H1 (cell line): ENCODE results near the gene CENPC. TPM values are rescaled to one million over a fixed set of nuclear protein-coding genes. Genes with fewer than 3 reads are reported as not detected.
"Not testable (repeated sequence)": the region's sequence is repeated elsewhere in the genome, so short reads cannot be mapped to it uniquely, and the experiment has no call there.

Experiments used
- CTCF ChIA-PET: fragments of 300-600 bp; sonication (Branson Sonifier 250); formaldehyde crosslinking; loops from one replicate; lab custom pipeline; 2021; ENCODE audit not compliant: partially characterized antibody; lab: Charles Lee
- POLR2A ChIA-PET: fragments of 300-600 bp; sonication (Branson Sonifier 250); formaldehyde crosslinking; loops from one replicate; lab custom pipeline; 2021; ENCODE audit warnings: inconsistent platforms; ENCODE audit not compliant: partially characterized antibody; lab: Charles Lee
- DNase-seq, 2 experiments: peaks; one replicate each; pipeline versions ENCODE4 v3.0.0 to v3.0.0-alpha.2; 2010 to 2022; ENCODE audit warnings: low spot score in 2 of 2, low read depth in 1 of 2, mixed read lengths in 1 of 2
- FAIRE-seq: peaks from 2 replicates; lab custom pipeline; 2011; peaks lifted over from hg19 to GRCh38; lab: Jason Lieb, UNC
- H2AFZ ChIP-seq: 2 replicates; pipeline ENCODE4 v1.8.1; 2012; ENCODE audit warnings: low read length, inconsistent platforms
- H2AK5ac ChIP-seq: 2 replicates; pipeline ENCODE4 v1.6.1; 2013; ENCODE audit warnings: low read depth, low read length
- H2BK120ac ChIP-seq: replicated peaks from 2 replicates; pipeline ENCODE3; 2013; ENCODE audit warnings: low read depth, low read length, inconsistent platforms
- H2BK12ac ChIP-seq: 2 replicates; pipeline ENCODE4 v1.6.1; 2013; ENCODE audit warnings: low read depth, low read length
- H2BK15ac ChIP-seq: 2 replicates; pipeline ENCODE4 v1.6.1; 2013; ENCODE audit warnings: low read length
- H2BK20ac ChIP-seq: 2 replicates; pipeline ENCODE4 v1.6.1; 2013; ENCODE audit warnings: low read length
- H2BK5ac ChIP-seq: 2 replicates; pipeline ENCODE4 v1.6.1; 2013; ENCODE audit warnings: low read depth, low read length
- H3K14ac ChIP-seq: 2 replicates; pipeline ENCODE4 v1.6.1; 2013; ENCODE audit warnings: inconsistent platforms; ENCODE audit not compliant: insufficient read length
- H3K18ac ChIP-seq: 2 replicates; pipeline ENCODE4 v1.6.1; 2013; ENCODE audit warnings: low read length; ENCODE audit errors: extremely low read depth
- H3K23ac ChIP-seq: 2 replicates; pipeline ENCODE4 v1.6.1; 2013; ENCODE audit warnings: inconsistent platforms; ENCODE audit not compliant: insufficient read length
- H3K23me2 ChIP-seq: 2 replicates; pipeline ENCODE4 v1.6.1; 2013; ENCODE audit warnings: low read depth, low read length
- H3K27ac ChIP-seq: 2 replicates; pipeline ENCODE4 v1.6.1; 2011; ENCODE audit warnings: low read depth, low read length, inconsistent platforms
- H3K27me3 ChIP-seq, 4 experiments: replicated peaks in 1 of 4; 1 replicate in 1 of 4; 2 replicates in 3 of 4; pipeline versions ENCODE4 v1.6.1 to v1.8.1; 2011 to 2013; ENCODE audit warnings: low read length in 3 of 4, mild to moderate bottlenecking in 3 of 4, inconsistent platforms in 2 of 4, mixed read lengths in 2 of 4, moderate library complexity in 1 of 4; ENCODE audit not compliant: control insufficient read depth in 3 of 4, insufficient read depth in 3 of 4; ENCODE audit errors: extremely low read depth in 1 of 4
- H3K36me3 ChIP-seq, 4 experiments: 2 replicates each; pipeline versions ENCODE4 v1.6.1 to v1.8.1; 2011 to 2013; ENCODE audit warnings: mild to moderate bottlenecking in 4 of 4, low read length in 3 of 4, moderate library complexity in 2 of 4, control low read depth in 1 of 4, inconsistent platforms in 1 of 4; ENCODE audit not compliant: insufficient read depth in 4 of 4, control insufficient read depth in 2 of 4
- H3K4ac ChIP-seq: replicated peaks from 2 replicates; pipeline ENCODE3; 2013; ENCODE audit warnings: low read length, low read depth, mixed read lengths, inconsistent platforms; ENCODE audit not compliant: insufficient read length
- H3K4me1 ChIP-seq, 4 experiments: replicated peaks in 1 of 4; 1 replicate in 1 of 4; 2 replicates in 3 of 4; pipeline versions ENCODE4 v1.6.1 to v1.8.1; 2011 to 2013; ENCODE audit warnings: low read length in 3 of 4, inconsistent platforms in 2 of 4, mixed read lengths in 1 of 4; ENCODE audit not compliant: insufficient read depth in 4 of 4, control insufficient read depth in 3 of 4
- H3K4me2 ChIP-seq, 2 experiments: 2 replicates each; pipeline versions ENCODE4 v1.6.1 to v1.8.1; 2011 to 2013; ENCODE audit warnings: low read depth in 2 of 2, low read length in 2 of 2, control low read depth in 1 of 2, inconsistent platforms in 1 of 2, mild to moderate bottlenecking in 1 of 2; ENCODE audit not compliant: insufficient read depth in 1 of 2
- H3K4me3 ChIP-seq, 4 experiments: fragments of 200-600, 300-600 bp in 1 of 4; sonication (generic), shearing (Covaris generic), sonication (Bioruptor Twin) in 1 of 4; 2 replicates each; pipeline versions ENCODE4 v1.5.1 to v1.8.1; 2011 to 2016; ENCODE audit warnings: low read length in 4 of 4, low read depth in 3 of 4, control low read depth in 2 of 4, inconsistent platforms in 2 of 4, mild to moderate bottlenecking in 2 of 4, mixed read lengths in 1 of 4, moderate library complexity in 1 of 4; ENCODE audit not compliant: insufficient read depth in 2 of 4; ENCODE audit errors: extremely low read depth in 1 of 4
- H3K56ac ChIP-seq: replicated peaks from 2 replicates; pipeline ENCODE3; 2013; ENCODE audit warnings: low read depth, mild to moderate bottlenecking, mixed read lengths, low read length, inconsistent platforms; ENCODE audit not compliant: insufficient read length
- H3K79me1 ChIP-seq: 2 replicates; pipeline ENCODE4 v1.6.1; 2013; ENCODE audit warnings: low read depth, low read length, control low read depth
- H3K79me2 ChIP-seq, 2 experiments: 2 replicates each; pipeline versions ENCODE4 v1.6.1 to v1.8.1; 2012 to 2013; ENCODE audit warnings: low read length in 2 of 2, mild to moderate bottlenecking in 2 of 2, inconsistent platforms in 1 of 2; ENCODE audit not compliant: insufficient read depth in 2 of 2, control insufficient read depth in 1 of 2
- H3K9ac ChIP-seq, 4 experiments: replicated peaks in 1 of 4; 1 replicate in 1 of 4; 2 replicates in 3 of 4; pipeline versions ENCODE4 v1.6.1 to v1.8.1; 2011 to 2013; ENCODE audit warnings: low read depth in 3 of 4, low read length in 3 of 4, control low read depth in 2 of 4, mild to moderate bottlenecking in 2 of 4, moderate library complexity in 2 of 4, inconsistent platforms in 1 of 4; ENCODE audit errors: extremely low read depth in 1 of 4
- H3K9me3 ChIP-seq, 2 experiments: 2 replicates each; pipeline versions ENCODE4 v1.6.1 to v1.8.1; 2012 to 2013; ENCODE audit warnings: mild to moderate bottlenecking in 2 of 2, moderate library complexity in 2 of 2, control low read depth in 1 of 2, inconsistent platforms in 1 of 2, low read depth in 1 of 2, low read length in 1 of 2, mixed read lengths in 1 of 2; ENCODE audit not compliant: insufficient read depth in 2 of 2
- H4K20me1 ChIP-seq, 2 experiments: replicated peaks in 1 of 2; 2 replicates each; pipeline versions ENCODE3 to v1.8.1; 2011 to 2013; ENCODE audit warnings: inconsistent platforms in 2 of 2, low read length in 2 of 2, mild to moderate bottlenecking in 1 of 2; ENCODE audit not compliant: insufficient read depth in 2 of 2, control insufficient read depth in 1 of 2
- H4K5ac ChIP-seq: 2 replicates; pipeline ENCODE4 v1.6.1; 2013; ENCODE audit warnings: low read length, low read depth, mixed read lengths, inconsistent platforms; ENCODE audit not compliant: insufficient read length
- H4K8ac ChIP-seq: 2 replicates; pipeline ENCODE4 v1.8.0; 2013; ENCODE audit warnings: mild to moderate bottlenecking, moderate library complexity, low read length, inconsistent platforms; ENCODE audit not compliant: insufficient read depth; ENCODE audit errors: extremely low read depth
- H4K91ac ChIP-seq: replicated peaks from 2 replicates; pipeline ENCODE3; 2013; ENCODE audit warnings: low read length, mixed read lengths, inconsistent platforms; ENCODE audit not compliant: insufficient read length
- WGBS, 2 experiments: shearing (Covaris generic) in 1 of 2; methylation state at CpG; one replicate each; pipeline versions ENCODE4 v1.1.6 to v1.1.7; 2013 to 2015; ENCODE audit warnings: low lambda C conversion rate in 2 of 2, mixed read lengths in 2 of 2, inconsistent platforms in 1 of 2, low coverage in 1 of 2, missing lambda C conversion rate in 1 of 2; ENCODE audit not compliant: insufficient replicate concordance in 2 of 2, insufficient coverage in 1 of 2, insufficient read length in 1 of 2; ENCODE audit errors: extremely low coverage in 1 of 2, missing lambda C conversion rate in 1 of 2; 5-methylcytosine and 5-hydroxymethylcytosine counted together
- polyA plus RNA-seq, 7 experiments: library from polyadenylated mRNA; depleted of rRNA in 3 of 7; stranded (reverse) in 5 of 7; unstranded in 2 of 7; fragments of >200 nt in 5 of 7; fragments of 200-250 nt in 2 of 7; gene quantifications; 1 replicate in 5 of 7; 2 replicates in 1 of 7; 4 replicates in 1 of 7; pipeline versions ENCODE4 v1.2.1 to v1.2.3, GENCODE V29; 2011 to 2013; ENCODE audit warnings: missing spikeins in 2 of 7, mixed read lengths in 2 of 7
- total RNA-seq: library from RNA; stranded (reverse); fragmentation: NEBNext Ultra II Directional; extraction: Animal tissue kit (Norgen Biotek cat#: 25700); gene quantifications from 2 replicates; pipeline ENCODE4 v1.2.1, GENCODE V29; 2021

CENPC gene
- total and polyA plus RNA-seq, 2 of the 8 experiments (the other 6 are each of a cell fraction or from before 2014, with no cell fraction given): 2.8 to 15.7 TPM

DNA sequence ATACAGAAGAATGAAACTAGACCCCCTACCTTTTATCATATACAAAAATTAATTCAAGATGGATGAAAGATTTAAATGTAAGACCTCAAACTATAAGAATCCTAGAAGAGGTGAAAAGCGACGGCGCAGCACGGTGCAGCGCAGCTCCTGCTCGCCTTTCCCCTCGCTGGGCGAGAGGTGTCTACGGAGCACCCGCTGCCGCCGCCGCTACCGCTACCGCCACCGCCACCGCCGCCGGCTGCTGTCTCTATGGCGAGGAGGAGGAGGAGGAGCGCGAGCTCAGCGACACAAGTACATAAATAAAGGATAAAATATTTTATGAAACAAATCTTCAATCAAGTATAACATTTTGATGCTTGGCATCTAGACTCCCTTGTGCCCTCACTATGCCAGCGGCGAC is 99.4 kb downstream of the CENPC start:
- H3K27ac ChIP-seq, H4K20me1 ChIP-seq, H2AK5ac ChIP-seq, H3K18ac ChIP-seq, H3K36me3 ChIP-seq, CTCF ChIA-PET, H2BK5ac ChIP-seq, FAIRE-seq, H3K4me1 ChIP-seq, H3K27me3 ChIP-seq, H3K23me2 ChIP-seq, H4K5ac ChIP-seq, H3K4ac ChIP-seq, H2BK12ac ChIP-seq, H3K79me2 ChIP-seq, H3K56ac ChIP-seq, H3K4me3 ChIP-seq, H2BK15ac ChIP-seq, H2BK20ac ChIP-seq, H2BK120ac ChIP-seq, H3K79me1 ChIP-seq, H4K8ac ChIP-seq, H3K23ac ChIP-seq, H2AFZ ChIP-seq, DNase-seq, H3K14ac ChIP-seq, H4K91ac ChIP-seq, POLR2A ChIA-PET, H3K9ac ChIP-seq, H3K9me3 ChIP-seq, H3K4me2 ChIP-seq: not testable (repeated sequence)
- 92% methylated on average over 25 of the region's 25 CpGs; no CpG with 5 or more reads in 1 of the 2 experiments for WGBS, 2 experiments
